KBM-7 (cell line): ENCODE measurements around the gene MEIOB.
A peak's percentile ranks its signal among the peaks of the same experiment; 100 is the strongest.
"Not testable (repeated sequence)": the region's sequence is repeated elsewhere in the genome, so short reads cannot be mapped to it uniquely, and the experiment has no call there.

ENCODE experiments used
- DNase-seq: peaks from one replicate; pipeline ENCODE4 v3.0.0-alpha.2; 2015
- in situ Hi-C: fragments of 300-500 bp; cut with MboI; formaldehyde crosslinking; loops from 2 replicates; pipeline ENCODE4 v1.14.3; 2020; ENCODE audit warnings: low sequenced_read_pairs, low pct_unique_long_range_greater_than_20kb, mixed read lengths

Gene MEIOB

DNA sequence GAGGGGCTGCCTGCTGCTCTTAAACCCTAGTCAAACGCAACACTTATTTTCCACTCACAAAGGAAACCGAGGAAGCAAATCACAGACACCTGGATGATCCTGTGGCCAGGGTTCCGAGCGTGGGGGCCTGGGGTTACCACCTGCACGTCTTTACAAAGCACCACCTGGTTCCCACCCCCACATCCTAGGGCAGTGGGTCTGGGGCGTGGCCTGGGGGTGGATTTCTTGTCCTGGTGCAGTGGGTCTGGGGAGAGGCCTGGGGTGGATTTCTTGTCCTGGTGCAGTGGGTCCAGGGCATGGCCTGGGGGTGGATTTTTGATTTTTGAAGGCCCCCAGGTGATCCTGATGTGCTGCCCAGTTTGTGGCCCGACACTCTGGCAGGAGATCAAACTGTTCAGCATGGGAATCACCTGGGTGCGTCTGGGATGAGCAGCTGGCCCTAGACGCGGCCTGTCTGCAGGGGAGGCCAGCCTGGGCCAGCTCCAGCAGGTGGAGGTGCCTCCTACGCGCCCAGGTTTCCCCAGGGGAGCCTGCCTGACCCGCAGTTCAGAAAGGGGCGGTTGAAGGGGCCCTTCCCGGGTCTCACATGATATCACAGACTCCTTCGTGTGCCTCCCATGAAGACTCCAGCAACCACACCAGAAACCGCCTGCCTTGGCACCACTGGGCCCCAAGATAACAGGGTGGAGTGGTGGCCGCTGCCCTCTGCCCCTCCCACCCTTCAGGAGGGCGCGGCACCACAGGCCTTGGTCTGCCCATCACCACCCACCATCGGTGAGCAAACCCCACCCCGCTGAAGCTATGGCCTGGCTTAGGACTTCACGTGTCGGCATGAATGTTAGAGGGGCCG lies 51.6 kb downstream of the MEIOB start:
- no peak for DNase-seq
- in situ Hi-C loops, result no loop called here

DNA sequence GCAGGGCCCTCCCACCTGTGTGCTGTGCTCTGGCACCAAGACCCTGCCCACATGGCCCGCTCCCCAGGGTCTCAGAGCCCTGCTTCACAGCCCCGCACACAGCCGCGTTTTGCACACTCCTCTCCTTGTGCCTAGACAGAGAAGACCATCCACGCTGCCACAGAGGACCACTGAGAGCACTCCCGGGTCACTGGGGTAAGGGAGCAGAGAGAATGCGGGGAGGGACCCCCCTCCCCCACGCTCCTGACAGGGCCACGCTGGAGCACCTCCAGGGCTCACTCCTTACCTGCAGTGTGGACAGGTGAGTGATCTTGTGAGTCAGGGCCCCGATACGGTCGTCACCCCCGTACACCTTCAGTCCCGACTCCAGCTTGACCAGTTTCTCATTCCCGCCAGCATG lies 52.4 kb downstream of the MEIOB start:
- DNase-seq, result no peak
- in situ Hi-C loops, result no loop called here

DNA sequence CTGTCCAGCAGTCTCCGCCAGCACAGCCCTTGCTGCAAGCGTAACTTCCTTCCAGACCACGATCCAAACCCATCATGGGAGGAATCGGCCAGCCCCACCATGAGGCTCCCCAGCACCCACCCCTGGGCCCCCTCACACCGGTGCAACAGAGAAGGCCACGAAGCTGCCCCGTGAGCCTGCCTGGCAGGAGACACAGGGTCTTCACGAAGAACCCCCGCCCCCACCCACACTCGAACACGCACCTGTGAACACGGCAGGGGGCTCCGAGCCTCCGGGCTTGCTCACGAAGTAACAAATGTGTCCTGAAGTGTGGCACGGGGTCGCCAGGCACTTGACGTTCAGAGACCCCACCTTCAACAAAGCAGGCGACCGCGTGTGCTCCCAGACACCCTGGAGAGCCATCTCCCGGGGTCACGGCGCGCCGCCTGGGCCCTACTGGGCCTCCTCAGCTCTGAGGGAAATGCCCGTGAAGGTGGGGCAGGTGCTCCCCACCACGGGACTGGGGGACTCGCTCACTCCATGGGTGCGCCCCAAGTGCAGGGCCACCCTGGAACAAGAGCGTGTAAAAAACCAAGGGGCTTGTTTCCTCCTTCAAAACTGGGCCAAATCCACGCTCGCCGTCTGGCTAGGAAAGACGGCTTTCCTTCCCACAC lies 53.0 kb downstream of the MEIOB start:
- in situ Hi-C loops, result no loop called here
- DNase-seq, result no peak

DNA sequence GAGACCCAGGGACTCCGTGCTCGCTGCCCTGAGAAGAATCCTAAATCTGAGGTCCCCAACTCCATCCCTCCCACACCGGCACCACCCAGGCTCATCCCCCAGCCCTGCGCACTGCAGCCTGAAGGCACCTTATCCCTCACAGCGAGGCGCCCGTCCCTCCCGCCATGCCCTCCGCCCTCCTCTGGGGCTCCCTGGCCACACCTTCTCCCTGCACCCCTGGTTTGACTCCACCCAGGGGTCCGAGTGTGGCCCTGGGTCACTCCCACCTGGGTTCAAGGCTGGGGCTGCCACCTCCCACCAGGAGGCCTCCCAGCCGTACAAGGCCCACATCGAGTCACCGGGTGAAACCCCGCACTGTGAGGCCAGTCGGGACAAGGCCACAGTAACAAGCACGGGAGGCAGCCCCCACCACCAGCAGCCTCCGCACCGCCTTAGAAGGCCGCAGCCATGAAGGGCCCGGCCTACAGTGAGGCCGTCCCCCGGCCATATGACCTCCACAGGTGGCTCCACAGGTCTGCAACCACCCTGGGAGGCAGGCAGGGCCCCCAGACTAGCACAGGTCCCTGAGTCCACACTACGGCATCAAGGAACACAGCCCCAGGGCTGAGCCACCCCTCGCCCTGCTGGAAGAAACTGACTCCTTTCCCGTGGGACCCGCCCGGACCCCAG lies 53.6 kb downstream of the MEIOB start:
- in situ Hi-C loops, result no loop called here
- DNase-seq, result no peak

GRCh38 chr16:1817716-1818115 lies 54.2 kb downstream of the MEIOB start:
- in situ Hi-C loops, result no loop called here
- DNase-seq, result no peak

- in situ Hi-C loops, result no loop called here
- no peak for DNase-seq
These were observed 54.7 kb downstream of the MEIOB start for GRCh38 chr16:1817276-1817589.

DNA sequence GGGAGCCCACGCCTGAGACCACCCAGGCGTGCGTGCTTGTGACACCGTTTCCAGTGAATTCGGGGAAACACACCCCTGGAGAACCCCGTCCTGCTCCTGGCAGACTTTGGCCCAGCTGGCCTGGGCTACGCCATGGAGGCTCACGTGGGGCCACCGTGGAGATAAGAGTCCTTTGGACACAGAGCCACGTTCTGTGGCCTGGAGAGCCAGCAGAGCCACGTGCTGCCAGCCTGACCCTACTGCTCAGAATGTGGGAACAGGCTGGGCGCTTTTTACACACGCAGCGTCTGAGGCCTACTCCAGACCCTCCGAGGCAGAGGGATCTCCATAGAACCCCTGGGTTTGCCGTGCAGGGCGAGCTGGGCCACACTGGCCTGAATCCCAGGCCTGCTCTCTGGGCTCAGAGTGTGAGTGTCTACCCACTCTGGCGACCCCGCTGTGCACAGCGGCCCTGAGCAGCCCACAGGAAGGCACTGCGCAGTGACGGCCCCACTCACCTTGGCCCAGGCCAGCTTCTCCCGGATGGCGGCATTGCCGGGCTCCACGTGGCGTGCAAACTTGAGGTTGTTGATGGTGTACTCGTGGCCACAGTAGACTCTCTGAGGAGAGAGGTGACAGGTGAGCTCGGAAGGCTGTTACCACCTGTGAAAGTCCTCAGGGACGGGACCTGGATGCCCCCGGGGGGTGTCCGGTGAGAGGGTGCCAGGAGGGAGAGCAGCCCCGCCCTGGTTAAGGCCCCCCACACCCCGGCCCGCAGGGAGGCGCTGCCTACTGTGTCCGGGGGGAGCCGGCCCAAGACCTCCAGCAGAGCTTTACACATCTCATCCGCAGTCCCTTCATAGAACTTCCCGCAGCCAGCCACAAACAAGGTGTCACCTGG lies 55.3 kb downstream of the MEIOB start:
- no peak for DNase-seq
- in situ Hi-C loops, result no loop called here

DNA sequence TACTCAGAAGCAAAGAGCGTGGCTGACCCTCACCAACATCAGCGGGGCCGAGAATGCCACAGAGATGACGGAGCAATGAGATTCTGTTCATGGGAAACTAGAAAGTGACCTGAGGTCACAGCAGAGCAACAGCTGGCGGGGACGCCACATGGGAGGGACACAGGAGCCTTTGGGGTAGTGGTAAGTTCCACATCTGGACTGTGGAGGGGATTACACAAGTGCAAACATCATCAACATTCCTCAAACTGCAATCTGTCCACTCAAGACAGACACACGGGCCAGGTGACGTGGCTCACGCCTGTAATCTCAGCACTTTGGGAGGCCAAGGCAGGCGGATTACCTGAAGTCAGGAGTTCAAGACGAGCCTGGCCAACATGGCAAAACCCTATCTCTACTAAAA lies 56.5 kb downstream of the MEIOB start:
- no peak for DNase-seq
- in situ Hi-C loops, result no loop called here

DNA sequence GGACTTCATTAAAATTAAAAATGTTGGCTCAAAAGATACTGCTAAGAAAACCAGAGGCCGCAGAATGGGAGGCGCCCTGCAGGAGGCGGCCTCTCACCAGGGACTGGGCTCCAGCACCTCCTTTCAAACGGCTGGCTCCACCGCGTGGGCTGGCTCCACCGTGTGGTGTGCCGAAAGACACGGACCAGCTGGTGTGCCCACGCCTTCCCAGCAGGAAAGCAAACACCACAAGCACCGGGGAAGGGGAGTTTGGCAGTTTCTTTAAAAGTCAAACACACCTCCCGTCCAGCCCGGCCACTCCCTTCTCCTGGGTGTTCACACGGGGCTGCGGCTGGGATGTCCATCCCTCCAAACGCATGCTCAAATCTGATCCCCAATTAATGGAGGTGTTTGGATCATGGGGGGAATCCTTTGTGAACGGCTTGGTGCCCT lies 59.2 kb downstream of the MEIOB start:
- in situ Hi-C loops, result no loop called here
- peak; percentile 72 for DNase-seq

DNA sequence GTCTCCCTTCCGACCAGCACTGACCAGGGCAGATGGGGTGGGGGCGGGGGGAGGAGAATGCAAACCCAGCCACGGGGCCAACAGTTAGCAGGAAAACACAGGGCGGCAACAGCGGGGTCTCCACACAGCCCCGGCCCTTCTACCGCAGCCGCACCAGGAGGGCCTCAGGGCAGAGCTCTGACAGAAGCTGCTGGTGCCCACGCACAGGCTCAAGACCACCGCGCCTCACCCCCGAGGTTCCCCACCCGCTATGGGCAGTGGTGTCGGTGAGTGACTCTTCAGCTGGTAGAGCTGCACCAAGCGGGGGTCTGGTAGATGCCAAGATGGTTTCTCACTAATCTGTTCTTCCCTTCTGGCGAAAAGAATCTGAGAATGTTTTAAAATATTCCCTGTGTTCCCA lies 61.4 kb downstream of the MEIOB start:
- DNase-seq, result no peak

GRCh38 chr16:1810106-1810505 lies 61.9 kb downstream of the MEIOB start:
- no peak for DNase-seq
- in situ Hi-C loops, result no loop called here

More for the DNA sequence above, 61.4 kb downstream of the MEIOB start:
- in situ Hi-C loops, result no loop called here

- no peak for DNase-seq
- in situ Hi-C loops, result no loop called here
These were observed 62.6 kb downstream of the MEIOB start for GRCh38 chr16:1809281-1809801.

GRCh38 chr16:1808691-1809090 lies 63.3 kb downstream of the MEIOB start:
- in situ Hi-C loops, result no loop called here
- no peak for DNase-seq

DNA sequence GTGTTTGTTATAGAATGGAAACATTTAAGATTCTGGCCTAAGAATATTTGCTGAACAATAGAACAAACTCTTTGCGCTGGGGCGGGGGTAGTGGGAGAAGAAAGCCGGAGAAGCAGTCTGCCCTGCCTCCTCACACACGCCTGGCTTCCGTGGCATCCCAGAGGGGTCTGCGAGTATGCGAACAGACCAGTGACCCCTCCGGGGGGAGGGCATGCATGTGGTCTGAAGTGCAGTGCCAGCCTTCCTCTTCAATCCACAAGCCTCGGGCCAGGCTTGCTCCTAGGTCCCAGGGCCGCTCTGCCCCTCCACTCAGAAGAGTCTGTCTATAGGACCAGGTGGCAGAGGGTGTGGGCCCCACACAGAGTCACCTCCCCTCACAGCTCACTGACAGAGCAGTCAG lies 64.3 kb downstream of the MEIOB start:
- DNase-seq, result no peak
- in situ Hi-C loops, result no loop called here

GRCh38 chr16:1800701-1801100 lies 71.3 kb downstream of the MEIOB start:
- in situ Hi-C loops, result no loop called here
- no peak for DNase-seq

- DNase-seq, in situ Hi-C loops: not testable (repeated sequence)
These were observed 72.7 kb downstream of the MEIOB start for GRCh38 chr16:1799263-1799662.

DNA sequence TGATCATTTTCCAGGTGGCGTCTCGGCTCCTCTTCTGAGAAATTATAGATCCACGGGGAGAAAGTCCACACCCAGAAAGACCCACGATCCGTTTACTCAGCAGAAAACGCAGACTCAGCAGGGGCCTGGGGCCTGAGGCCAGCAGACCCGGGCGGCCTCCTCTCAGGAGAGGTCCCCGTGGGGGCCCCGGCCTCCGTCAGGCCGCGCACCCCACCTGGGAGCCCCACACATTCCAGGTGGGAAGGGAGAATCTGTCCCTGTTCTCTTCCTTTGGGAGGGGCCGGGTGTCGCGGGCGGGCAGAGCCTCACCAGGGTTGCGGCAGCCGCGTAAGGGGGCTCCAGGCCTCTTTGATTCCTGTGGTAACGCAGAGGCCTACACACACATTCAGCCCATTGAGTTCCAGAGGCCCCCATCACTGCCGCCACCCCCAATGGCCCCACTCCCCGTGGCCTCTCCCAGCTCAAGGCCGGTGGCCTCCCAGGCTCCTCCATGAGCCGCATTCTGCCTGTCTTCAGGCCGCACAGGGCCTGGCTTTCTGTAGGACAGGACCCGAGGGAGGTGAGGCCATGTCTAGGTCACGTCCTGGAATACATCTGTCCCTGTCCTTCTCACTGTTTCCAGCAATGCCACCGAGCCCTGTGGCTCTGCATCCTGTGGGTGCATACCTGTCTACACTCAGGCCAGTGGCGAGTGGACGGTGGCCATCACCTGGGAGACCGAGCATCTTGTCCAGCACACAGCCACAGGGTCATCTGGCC lies 76.9 kb downstream of the MEIOB start:
- DNase-seq, result no peak
- in situ Hi-C loops, result no loop called here

GRCh38 chr16:1794221-1794871 lies 77.6 kb downstream of the MEIOB start:
- DNase-seq, result no peak
- in situ Hi-C loops, result no loop called here
